GM06990 (cell line): ENCODE results near the gene SORCS1.
A peak's percentile ranks its signal among the peaks of the same experiment; 100 is the strongest.

ENCODE experiments used
- DNase-seq: peaks from one replicate; pipeline ENCODE4 v3.0.0-alpha.2; 2011; ENCODE audit not compliant: insufficient read length; ENCODE audit errors: extremely low read depth
- H3K27me3 ChIP-seq: replicated peaks from 2 replicates; pipeline ENCODE4 v1.6.0; 2011; ENCODE audit warnings: low read length; ENCODE audit not compliant: control insufficient read depth, insufficient read depth
- H3K36me3 ChIP-seq: 2 replicates; pipeline ENCODE4 v1.5.1; 2011; ENCODE audit warnings: low read length; ENCODE audit not compliant: control insufficient read depth, insufficient read depth
- H3K4me3 ChIP-seq: replicated peaks from 2 replicates; pipeline ENCODE4 v1.5.1; 2011; ENCODE audit warnings: low read depth, mild to moderate bottlenecking, control low read depth, low read length
- TF ChIP-seq, protein P1 (sequence below): IDR thresholded peaks from 2 replicates; pipeline ENCODE4 v1.5.1; 2011; ENCODE audit warnings: low read length, control low read depth, mild to moderate bottlenecking, inconsistent platforms; ENCODE audit not compliant: insufficient read depth, poor library complexity, severe bottlenecking

The SORCS1 gene

GRCh38 chr10:106981452-106982075 is 182.9 kb downstream of the SORCS1 start:
- TF ChIP-seq, protein P1, sequence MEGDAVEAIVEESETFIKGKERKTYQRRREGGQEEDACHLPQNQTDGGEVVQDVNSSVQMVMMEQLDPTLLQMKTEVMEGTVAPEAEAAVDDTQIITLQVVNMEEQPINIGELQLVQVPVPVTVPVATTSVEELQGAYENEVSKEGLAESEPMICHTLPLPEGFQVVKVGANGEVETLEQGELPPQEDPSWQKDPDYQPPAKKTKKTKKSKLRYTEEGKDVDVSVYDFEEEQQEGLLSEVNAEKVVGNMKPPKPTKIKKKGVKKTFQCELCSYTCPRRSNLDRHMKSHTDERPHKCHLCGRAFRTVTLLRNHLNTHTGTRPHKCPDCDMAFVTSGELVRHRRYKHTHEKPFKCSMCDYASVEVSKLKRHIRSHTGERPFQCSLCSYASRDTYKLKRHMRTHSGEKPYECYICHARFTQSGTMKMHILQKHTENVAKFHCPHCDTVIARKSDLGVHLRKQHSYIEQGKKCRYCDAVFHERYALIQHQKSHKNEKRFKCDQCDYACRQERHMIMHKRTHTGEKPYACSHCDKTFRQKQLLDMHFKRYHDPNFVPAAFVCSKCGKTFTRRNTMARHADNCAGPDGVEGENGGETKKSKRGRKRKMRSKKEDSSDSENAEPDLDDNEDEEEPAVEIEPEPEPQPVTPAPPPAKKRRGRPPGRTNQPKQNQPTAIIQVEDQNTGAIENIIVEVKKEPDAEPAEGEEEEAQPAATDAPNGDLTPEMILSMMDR: no peak
- no peaks in the 10 kb centered on the region for H3K36me3 ChIP-seq
- H3K27me3 ChIP-seq: no peaks in the 10 kb centered on the region
- DNase-seq: no peak
- no peak overlapping the region for H3K4me3 ChIP-seq

DNA sequence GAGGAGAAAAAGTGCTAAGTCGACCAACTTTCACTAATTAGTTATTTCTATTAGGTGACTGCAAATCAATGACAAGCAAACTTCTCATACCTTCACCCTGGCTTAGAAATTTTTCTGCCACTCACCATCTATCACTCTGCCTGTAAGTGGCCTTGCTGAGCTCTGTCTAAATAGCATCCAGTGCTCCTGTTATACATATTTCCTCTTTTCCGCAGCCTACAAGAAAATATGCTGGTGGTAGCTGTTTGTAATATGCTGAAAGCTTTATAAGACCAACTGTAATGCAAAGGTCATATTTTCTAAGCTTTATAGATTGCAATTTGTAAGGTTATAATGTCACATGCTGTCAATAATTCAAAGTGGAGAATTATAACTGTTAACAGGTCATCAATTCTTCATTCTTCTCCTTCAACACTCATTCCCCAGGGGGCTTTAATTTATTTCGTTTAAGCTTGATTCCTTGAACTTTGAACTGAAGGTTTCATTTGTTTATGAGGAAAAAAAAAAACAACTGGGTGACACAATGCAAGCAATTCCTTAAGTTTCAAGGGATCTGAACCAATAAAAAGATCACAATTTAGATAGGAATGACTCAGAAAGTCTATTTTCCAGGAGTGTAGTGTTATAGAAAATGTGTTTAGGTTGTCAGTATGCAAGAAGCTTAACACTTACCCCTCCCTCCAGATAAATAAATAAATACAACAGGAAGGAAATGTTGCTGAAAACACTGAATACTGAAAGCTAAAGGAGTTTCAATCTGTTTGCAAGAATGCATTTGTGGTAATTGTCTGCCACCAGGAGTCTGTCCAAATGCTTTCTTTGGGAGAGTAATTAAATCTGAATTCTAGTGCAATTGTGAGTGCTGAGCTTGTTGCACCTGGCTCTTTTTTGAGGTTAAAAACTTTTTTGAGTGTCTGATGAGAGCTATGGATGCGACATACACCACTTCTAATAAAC is 183.7 kb downstream of the SORCS1 start:
- peak; percentile 20 for DNase-seq
- TF ChIP-seq, protein P1: peak; percentile 40
- Histone ChIP-seq H3K27me3 (no peaks in the 10 kb centered on the region), H3K4me3 (no peak overlapping the region), H3K36me3 (no peaks in the 10 kb centered on the region)

DNA sequence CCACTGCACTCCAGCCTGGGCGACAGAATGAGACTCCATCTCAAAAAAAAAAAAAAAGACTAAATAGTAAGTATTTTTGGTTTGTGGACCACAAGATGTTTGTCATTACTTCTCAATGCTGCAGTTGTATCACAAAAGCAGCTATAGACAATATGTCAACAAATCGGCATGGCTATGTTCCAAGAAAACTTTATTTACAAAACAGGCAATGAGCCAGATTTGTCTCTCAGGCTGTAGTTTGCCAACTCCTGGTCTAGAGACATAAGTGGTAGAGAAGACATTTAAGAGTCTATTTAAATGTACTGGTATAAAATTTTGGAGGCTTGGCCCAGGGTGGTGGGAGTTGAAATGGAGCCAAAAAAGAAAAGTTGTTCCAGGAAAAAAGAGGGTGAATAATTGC is 185.8 kb downstream of the SORCS1 start:
- H3K4me3 ChIP-seq: no peak overlapping the region

GRCh38 chr10:106973716-106974115 is 190.8 kb downstream of the SORCS1 start:
- Histone ChIP-seq H3K27me3 (no peaks in the 10 kb centered on the region), H3K4me3 (no peak overlapping the region), H3K36me3 (no peaks in the 10 kb centered on the region)
- TF ChIP-seq, protein P1: no peak
- no peak for DNase-seq

More for the DNA sequence above, 185.8 kb downstream of the SORCS1 start:
- Histone ChIP-seq H3K27me3 (no peaks in the 10 kb centered on the region), H3K36me3 (no peaks in the 10 kb centered on the region)
- DNase-seq: no peak
- TF ChIP-seq, protein P1: no peak

- no peak for DNase-seq
- TF ChIP-seq, protein P1: no peak
- H3K27me3 ChIP-seq: no peaks in the 10 kb centered on the region
Observed at GRCh38 chr10:106973288-106973687, 191.2 kb downstream of the SORCS1 start.

More at GRCh38 chr10:106973288-106973687, 191.2 kb downstream of the SORCS1 start:
- Histone ChIP-seq H3K36me3 (no peaks in the 10 kb centered on the region), H3K4me3 (no peak overlapping the region)
